ENCODE data around the gene ST3GAL4. TPM values are rescaled to one million over a fixed set of nuclear protein-coding genes. Genes with fewer than 3 reads are reported as not detected.

Gene ST3GAL4
- total and polyA plus RNA-seq, 9 of the 15 experiments (the other 6 are each of a cell fraction or from before 2014, with no cell fraction given) = 0.27 to 22.9 (median 10.5) TPM

GRCh38 chr11:126432525-126432924 lies 77.0 kb downstream of the ST3GAL4 start:
- POLR2A ChIA-PET = interaction anchor here (0.6 to 1.1 kb wide), 2 partner anchors 10 to 69 kb away, joined by 3 to 5 read pairs; no protein-coding TSS in a partner anchor
- peaks cover 8% of the 10 kb centered on the region for H4K20me1 ChIP-seq (replicated peaks; ENCODE audit: control insufficient read depth, insufficient read depth, low read length)
- H3K27ac ChIP-seq (ENCODE audit: extremely low read depth, low read depth, low read length) = no peak overlapping the region
- no peak for TF ChIP-seq ZNF586 (CRISPR knock-in tag; conservative IDR thresholded peaks at IDR 0.05)
- no peak for TF ChIP-seq HMGN3 (IDR thresholded peaks at IDR 0.05; ENCODE audit: borderline replicate concordance, extremely low read depth, insufficient read length, low read depth, low read length)
- TF ChIP-seq NR3C1 (CRISPR knock-in tag; IDR thresholded peaks at IDR 0.05) = no peak
- no peak for TF ChIP-seq BRCA1 (IDR thresholded peaks at IDR 0.05)
- no peak for TF ChIP-seq BRCA1 (CRISPR knock-in tag; IDR thresholded peaks at IDR 0.05)
- TF ChIP-seq CEBPB (tag; IDR thresholded peaks at IDR 0.05) = no peak
- no peak for TF ChIP-seq KAT8 (IDR thresholded peaks at IDR 0.05; ENCODE audit: low read depth)
- TF ChIP-seq UBTF (IDR thresholded peaks at IDR 0.05; ENCODE audit: borderline replicate concordance in 1 of 2, low read depth in 2 of 2, low read length in 2 of 2) = no peak
- no peak for TF ChIP-seq ZFP91 (CRISPR knock-in tag; IDR thresholded peaks at IDR 0.05)
- no peak for TF ChIP-seq NCOA1 (IDR thresholded peaks at IDR 0.05; ENCODE audit: low read depth)
- TF ChIP-seq ZNF133 (CRISPR knock-in tag; IDR thresholded peaks at IDR 0.05) = no peak
- TF ChIP-seq IRF2 (CRISPR knock-in tag; IDR thresholded peaks at IDR 0.05) = no peak
- no peak for TF ChIP-seq NFATC3 (IDR thresholded peaks at IDR 0.05)
- TF ChIP-seq CBX3 (IDR thresholded peaks at IDR 0.05; ENCODE audit: borderline replicate concordance in 1 of 2, low read length in 2 of 2) = no peak
- no peak for TF ChIP-seq RUNX1 (IDR thresholded peaks at IDR 0.05; ENCODE audit: low read depth)
- TF ChIP-seq GTF2A2 (tag; IDR thresholded peaks at IDR 0.05) = no peak
- TF ChIP-seq NR1H2 (CRISPR knock-in tag; IDR thresholded peaks at IDR 0.05) = no peak
- no peak for TF ChIP-seq SP1 (CRISPR knock-in tag; IDR thresholded peaks at IDR 0.05)
- no peak for TF ChIP-seq THRB (CRISPR knock-in tag; conservative IDR thresholded peaks at IDR 0.05)
- H3K9me3 ChIP-seq (replicated peaks; ENCODE audit: control insufficient read depth, insufficient read depth, low read depth, low read length) = no peaks in the 10 kb centered on the region
- H3K36me3 ChIP-seq (ENCODE audit: control insufficient read depth, insufficient read depth, low read length) = no peaks in the 10 kb centered on the region
- DNase-seq (ENCODE audit: extremely low read depth in 1 of 4, low spot score in 3 of 4) (no peak), FAIRE-seq (no peak), ATAC-seq (no peak)
- no TSS peak for BruUV-seq (replicated peaks)
- intact Hi-C loops (cut with micrococcal nuclease) = no loop called here
- H3K4me1 ChIP-seq (replicated peaks in 1 of 2; ENCODE audit: control insufficient read depth in 2 of 2, insufficient read depth in 2 of 2, low read length in 2 of 2) = peaks cover 0 to 17% of the 10 kb centered on the region in 2 experiments; a peak in 4 of 5 replicates
- H3K4me3 ChIP-seq = no peak overlapping the region
- peaks cover 3 to 45% of the 10 kb centered on the region in 2 experiments for H3K27me3 ChIP-seq (ENCODE audit: control insufficient read depth in 2 of 2, insufficient read depth in 2 of 2, low read length in 2 of 2)
- 7% methylated on average over 6 of the region's 6 CpGs for WGBS (ENCODE audit: insufficient coverage, low coverage, missing lambda C conversion rate)
- H3K9ac ChIP-seq (ENCODE audit: insufficient read depth in 1 of 2, low read depth in 2 of 2, low read length in 2 of 2) = no peak overlapping the region
- CTCF ChIA-PET (ENCODE audit: low intra/inter-chr PET ratio) = interaction anchor here (0.6 kb wide), 1 partner anchor 164 kb away, joined by 3 read pairs; no protein-coding TSS in a partner anchor
- in situ Hi-C loops (cut with MboI) = no loop called here
- no peaks in the 10 kb centered on the region for H3K9me1 ChIP-seq (ENCODE audit: control insufficient read depth, insufficient read depth, low read length)
- no peak overlapping the region for H2AFZ ChIP-seq (ENCODE audit: low read depth, low read length)
- H3K79me2 ChIP-seq (ENCODE audit: control insufficient read depth, insufficient read depth, low read length) = no peaks in the 10 kb centered on the region
- no peak overlapping the region for H3K4me2 ChIP-seq (ENCODE audit: insufficient read depth, low read length)

Measured in K562 (cell line).